GM12891 (cell line): ENCODE data around the gene LRRC75A.

ENCODE experiments used
- POLR2A ChIP-seq: IDR thresholded peaks from 2 replicates; pipeline ENCODE4 v1.6.1; 2011; ENCODE audit warnings: low read depth, low read length, control low read depth
- POLR2AphosphoS5 ChIP-seq: IDR thresholded peaks from 2 replicates; pipeline ENCODE4 v1.6.1; 2011; ENCODE audit warnings: low read depth, low read length, control low read depth
- POU2F2 ChIP-seq: IDR thresholded peaks from 2 replicates; pipeline ENCODE4 v1.6.1; 2011; ENCODE audit warnings: low read depth, mild to moderate bottlenecking, control low read depth, low read length, moderate library complexity

DNA sequence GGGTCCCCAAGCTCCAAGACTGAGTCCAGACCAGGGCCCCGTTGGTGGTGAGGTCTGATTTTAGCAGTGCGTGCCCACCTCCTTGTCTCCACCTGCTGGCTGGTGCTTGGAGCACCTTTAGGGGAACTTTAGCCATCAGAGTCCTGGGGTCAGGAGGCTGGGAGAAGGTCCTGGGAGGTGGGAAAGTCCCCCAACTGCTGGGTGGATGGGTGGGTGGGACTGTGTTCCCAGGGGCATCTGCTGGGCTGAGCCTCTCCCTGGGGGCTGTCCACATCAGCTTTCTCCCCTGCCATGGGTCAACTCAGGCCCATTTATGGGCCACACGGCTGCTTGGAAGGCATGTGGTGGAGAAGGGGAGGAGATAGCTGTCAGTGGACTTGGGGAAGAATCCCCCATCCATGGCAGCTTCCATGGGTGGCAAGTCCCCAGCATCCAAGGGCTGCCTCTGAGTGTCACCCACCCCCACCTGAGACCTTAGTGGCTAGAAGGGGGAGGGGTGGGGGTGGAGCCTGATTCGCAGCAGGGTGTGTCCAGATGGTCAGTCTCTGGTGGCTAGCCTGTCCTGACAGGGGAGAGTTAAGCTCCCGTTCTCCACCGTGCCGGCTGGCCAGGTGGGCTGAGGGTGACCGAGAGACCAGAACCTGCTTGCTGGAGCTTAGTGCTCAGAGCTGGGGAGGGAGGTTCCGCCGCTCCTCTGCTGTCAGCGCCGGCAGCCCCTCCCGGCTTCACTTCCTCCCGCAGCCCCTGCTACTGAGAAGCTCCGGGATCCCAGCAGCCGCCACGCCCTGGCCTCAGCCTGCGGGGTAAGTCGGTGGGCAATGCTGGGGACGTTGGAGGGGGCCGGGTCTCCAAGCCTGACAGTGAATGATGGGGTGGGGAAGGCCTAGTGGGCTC, 76.7 kb downstream of the LRRC75A start, which contains the start of gene TRPV2:
- TF ChIP-seq POU2F2: peak; percentile 7; the same call in 1 of the 2 replicates
- peak; percentile 63 for TF ChIP-seq POLR2A
- TF ChIP-seq POLR2AphosphoS5: no peak
